Sciatic nerve (tissue), 2 donors: Measurements from ENCODE around the gene SNRPD2. TPM values are rescaled to one million over a fixed set of nuclear protein-coding genes. Genes with fewer than 3 reads are reported as not detected.
"Not testable (repeated sequence)": the region's sequence is repeated elsewhere in the genome, so short reads cannot be mapped to it uniquely, and the experiment has no call there.

Experiments used
- ATAC-seq: fragments of 200-7000 bp; cut with Tn5 transposase; one replicate; pipeline ENCODE4 v1.9.1; 2020; ENCODE audit warnings: mild to moderate bottlenecking, moderate library complexity
- DNase-seq: peaks from one replicate; pipeline ENCODE4 v3.0.0-alpha.2; 2020; ENCODE audit warnings: low spot score
- intact Hi-C: fragments of 100-400 bp; cut with DNase I; formaldehyde crosslinking; loops from one replicate; pipeline ENCODE4 v1.14.2; 2022
- total RNA-seq: library from RNA; stranded (reverse); fragmentation: NEBNext Ultra II Directional; extraction: Animal tissue kit (Norgen Biotek cat#: 25700); gene quantifications from one replicate; pipeline ENCODE4 v1.2.1, GENCODE V29; 2021
- donor health status: DM: no; HTN: no; CAD: no.
- donor health status: DM: no; HTN: no; CAD: no.

SNRPD2 gene
- total RNA-seq, 1 donor from 2014 or later = 209 TPM

DNA sequence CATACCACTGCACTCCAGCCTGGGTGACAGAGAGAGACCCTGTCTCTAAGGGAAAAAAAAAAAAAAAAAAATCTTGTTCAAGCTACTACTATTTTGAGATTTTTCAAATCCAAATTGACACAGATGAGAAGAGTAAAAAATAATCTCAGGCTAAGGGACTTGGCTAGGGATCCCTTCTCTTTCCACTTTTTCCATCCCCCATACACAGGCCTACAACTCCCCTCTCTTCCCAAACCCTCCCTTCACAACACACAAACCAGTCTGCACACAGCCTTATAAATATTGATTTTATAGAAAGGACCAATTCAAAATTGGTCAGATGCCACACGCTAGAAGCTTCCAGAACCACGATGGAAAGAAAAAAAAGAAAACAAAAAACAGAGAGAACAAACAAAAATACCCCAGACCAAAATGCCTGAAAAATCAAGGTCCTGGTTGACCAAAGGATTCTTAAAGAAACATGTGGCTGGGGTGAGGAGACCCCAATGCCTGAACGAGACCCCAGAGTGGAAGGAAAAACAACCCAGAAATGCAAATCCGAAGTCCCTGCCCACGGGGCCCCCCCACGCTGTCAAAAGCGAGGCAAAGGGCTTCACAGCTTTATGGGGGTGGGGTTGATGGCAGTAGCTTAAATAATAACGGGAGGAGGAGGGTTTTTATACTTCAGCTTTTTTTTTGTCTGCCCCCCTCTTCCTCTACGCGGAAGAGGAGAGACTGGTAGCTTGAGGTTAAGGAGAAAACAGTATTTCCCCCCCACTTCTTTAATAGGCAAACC, 18.8 kb upstream of the SNRPD2 start:
- intact Hi-C loops = no loop called here
- no peak for DNase-seq
- ATAC-seq = no peak

DNA sequence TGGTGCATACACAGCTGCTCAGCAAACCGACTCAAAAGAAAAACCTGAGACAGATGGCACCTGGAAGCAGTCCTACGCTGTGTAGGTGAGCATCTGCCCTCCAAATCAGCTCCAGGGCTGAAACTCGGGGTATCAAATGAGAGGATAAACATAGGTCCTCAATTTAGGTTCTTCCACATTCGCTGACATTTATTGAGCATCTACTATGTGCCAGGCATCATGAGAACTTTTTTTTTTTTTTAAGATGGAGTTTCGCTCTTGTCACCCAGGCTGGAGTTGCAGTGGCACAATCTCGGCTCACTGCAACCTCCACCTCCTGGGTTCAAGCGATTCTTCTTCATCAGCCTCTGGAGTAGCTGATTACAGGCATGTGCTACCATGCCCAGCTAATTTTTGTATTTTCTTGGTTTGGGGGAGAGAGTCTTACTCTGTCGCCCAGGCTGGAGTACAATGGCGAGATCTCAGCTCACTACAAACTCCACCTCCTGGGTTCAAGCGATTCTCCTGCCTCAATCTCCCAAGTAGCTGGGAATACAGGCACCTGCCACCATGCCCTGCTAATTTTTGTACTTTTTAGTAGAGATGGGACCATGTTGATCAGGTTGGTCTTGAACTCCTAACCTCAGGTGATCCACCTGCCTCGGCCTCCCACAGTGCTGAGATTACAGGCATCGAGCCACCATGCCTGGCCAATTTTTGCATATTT, 14.1 kb upstream of the SNRPD2 start:
- ATAC-seq = no peak
- intact Hi-C loops = no loop called here
- no peak for DNase-seq

DNA sequence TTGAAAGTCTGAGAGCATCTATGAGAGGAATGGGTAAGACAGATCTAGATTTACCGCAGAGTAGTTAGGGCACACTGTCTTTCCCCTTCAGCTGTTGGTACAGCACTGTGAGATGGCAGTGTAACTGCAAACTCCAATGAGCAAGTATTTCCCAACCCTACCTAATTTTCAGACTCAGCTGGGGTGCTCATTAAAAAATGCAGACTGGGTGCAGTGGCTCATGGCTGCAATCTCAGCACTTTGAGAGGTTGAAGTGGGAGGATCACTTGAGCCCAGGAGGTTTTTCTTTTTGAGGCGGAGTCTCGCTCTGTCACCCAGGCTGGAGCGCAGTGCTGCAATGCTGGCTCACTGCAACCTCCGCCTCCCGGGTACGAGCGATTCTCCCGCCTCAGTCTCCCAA, 13.4 kb upstream of the SNRPD2 start:
- intact Hi-C loops = no loop called here
- DNase-seq (no peak), ATAC-seq (no peak)

DNA sequence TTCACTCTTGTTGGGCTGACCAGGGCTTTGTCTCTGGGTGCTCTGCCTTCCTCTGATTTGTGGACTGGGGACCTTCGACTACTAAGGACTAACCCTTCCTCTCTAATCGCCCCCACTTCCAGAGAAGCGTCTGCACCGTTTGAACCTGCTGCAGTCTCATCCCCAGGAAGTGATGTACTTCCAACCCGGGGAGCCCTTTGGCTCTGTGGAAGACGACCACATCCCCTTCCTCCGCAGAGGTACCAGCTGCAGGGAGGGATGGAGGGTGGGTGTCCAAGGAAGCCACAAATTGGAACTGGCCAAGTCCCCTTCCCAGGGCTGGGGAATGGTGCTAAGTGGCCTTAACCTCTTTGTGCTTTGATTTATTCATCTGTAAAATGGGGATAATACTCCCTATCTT, 9.9 kb upstream of the SNRPD2 start:
- ATAC-seq (no peak), DNase-seq (no peak)
- intact Hi-C loops = no loop called here

DNA sequence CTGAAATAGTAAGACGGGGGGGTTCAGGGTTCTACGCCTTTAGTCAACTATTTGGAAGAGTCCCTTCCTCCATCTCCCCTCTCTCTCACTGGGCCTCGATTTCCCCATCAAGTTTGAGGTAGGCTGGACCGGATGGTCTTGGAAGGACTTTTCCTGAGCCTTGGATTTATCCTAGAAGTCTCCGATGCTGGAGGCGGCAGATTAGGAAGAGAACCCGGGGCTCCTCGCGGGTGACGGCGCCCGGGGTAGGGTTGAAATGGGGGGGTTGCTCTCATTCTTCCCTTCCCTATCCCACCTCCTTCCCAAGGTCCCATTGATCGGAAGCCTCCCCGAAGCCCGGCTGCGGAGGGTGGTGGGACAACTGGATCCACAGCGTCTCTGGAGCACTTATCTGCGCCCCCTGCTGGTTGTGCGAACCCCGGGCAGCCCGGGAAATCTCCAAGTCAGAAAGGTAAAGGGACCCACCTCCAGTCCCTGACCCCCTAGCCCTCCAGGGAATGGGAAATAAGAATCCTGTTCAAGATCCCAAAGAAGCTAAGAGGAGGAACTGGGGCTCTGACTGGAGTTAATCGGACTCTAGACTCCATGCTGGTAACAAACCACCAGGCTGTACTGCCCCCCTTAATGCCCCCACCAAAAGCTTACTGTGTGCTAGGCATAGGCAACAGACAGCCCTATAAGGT, 1.5 kb upstream of the SNRPD2 start:
- DNase-seq (peak; percentile 89), ATAC-seq (peak; percentile 9)
- intact Hi-C loops = loop anchor here (10.0 kb wide), 1 partner anchor 72 kb away; the partner anchor contains the start of gene SIX5

DNA sequence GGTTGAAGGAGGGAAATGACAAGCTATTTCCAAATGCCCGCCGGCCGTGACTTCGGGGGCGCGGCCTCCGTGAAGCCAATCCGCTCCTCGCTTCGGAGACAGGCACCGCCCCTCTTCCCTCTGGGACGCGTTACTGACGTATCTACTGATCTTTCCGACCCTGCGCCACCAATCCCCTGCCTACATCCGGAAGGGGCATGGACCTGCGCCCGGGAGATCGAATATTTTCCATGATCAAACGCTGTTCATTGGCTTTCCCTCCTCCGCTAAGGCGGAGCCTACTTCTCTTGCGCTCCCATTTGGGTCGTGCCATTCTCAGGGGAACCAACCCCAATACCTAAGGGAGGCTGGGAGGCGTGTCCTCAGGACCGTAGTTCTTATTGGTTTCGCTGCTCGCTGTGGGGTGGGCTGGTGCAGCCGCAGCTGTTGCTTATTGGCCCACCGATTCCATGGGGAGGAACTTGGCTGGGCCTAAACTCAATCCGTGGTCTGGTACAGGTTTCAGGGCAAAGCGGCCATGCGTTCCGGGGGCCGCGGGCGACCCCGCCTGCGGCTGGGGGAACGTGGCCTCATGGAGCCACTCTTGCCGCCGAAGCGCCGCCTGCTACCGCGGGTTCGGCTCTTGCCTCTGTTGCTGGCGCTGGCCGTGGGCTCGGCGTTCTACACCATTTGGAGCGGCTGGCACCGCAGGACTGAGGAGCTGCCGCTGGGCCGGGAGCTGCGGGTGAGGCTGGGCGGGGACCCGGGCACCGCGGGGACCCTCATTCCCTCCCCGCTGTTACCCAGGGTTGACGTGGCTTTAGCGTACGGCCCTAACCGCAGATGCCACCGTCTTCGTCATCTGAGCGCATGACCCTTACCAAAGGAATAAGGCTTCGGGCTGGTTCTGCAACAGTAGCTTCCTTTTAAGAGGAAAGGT, 693 bp upstream of the SNRPD2 start, which contains the start of gene QPCTL:
Gene QPCTL (plus strand): TSS at position 480 of the 919 bp plus-strand sequence. CDS start 38 bp downstream, at position 518.
- ATAC-seq (peak; percentile 96), DNase-seq (peak; percentile 97)
- intact Hi-C loops = loop anchor here (10.0 kb wide), 1 partner anchor 72 kb away; the partner anchor contains the start of gene SIX5

DNA sequence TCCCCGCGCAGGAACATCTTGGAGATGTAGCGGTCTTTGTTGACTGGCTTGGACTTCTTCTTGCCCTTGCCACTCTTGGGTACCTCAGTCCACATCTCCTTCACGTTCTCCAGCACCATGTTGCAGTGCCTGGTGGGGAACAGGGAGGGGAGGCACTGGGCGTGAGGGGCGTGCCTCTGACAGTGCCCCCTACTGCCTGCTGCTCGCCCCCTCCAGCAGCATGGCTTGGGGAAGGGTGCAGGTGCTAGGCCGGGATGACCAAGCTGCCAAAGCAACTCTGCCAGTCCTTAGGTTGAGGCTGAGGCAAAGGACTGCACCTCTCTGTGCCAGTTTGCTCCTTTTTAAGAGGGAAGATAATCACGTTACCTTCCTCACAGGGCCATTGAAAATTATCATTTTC, 4.2 kb downstream of the SNRPD2 start:
- intact Hi-C loops = no loop called here
- DNase-seq = no peak
- no peak for ATAC-seq

DNA sequence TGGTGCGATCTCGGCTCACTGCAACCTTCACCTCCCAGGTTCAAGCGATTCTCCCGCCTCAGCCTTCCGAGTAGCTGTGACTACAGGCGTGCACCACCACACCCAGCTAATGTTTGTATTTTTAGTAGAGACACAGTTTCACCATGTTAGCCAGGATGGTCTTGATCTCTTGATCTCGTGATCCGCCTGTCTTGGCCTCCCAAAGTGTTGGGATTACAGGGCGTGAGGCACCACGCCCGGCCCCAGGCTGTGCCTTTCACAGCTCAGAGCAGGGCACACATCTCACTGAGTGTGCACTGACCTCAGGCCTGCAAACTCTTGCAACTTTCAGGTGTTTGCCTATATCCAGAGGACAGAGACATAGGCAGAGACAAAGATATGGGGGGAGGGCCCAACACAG, 6.7 kb downstream of the SNRPD2 start:
- ATAC-seq, intact Hi-C loops, DNase-seq: not testable (repeated sequence)

DNA sequence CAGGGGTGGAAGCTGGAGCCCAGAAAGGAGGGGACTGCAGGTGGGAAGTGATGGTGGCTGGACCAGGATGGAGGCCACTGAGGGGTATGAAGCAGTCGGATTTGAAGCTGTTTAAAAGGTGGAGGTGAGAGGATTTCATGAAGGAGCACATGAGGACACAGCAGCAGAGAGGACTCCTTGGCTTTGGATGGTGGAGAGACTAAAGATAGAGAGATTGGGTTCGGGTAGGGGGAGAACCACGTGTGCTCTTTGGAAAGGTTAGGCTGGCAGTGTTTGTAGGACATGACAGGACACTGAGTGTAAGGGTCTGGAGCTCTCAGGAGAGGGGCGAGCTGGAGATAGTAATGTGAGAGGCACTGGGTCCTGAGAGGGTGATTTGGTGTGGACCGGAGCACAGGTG, 8.8 kb downstream of the SNRPD2 start:
- no peak for ATAC-seq
- intact Hi-C loops = no loop called here
- DNase-seq = no peak

DNA sequence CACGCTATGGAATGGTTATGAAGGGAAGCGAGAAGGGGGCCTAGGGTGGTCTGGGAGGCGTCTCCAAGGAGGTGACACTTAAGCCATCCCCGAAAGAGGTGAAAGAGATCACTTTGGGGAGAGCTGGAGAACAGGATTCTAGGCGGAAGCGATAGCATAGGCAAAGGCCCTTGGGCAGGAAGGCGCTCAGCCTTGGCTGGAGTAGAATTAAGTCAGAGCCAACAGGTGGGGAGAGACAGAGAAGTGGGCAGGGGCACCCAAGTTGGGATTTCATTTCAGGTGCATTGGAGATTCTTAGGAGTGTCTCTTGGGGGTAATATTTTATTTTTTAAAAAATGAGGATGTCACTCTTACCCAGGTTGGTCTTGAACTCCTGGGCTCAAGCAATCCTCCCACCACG, 9.6 kb downstream of the SNRPD2 start:
- intact Hi-C loops = no loop called here
- ATAC-seq = no peak

DNA sequence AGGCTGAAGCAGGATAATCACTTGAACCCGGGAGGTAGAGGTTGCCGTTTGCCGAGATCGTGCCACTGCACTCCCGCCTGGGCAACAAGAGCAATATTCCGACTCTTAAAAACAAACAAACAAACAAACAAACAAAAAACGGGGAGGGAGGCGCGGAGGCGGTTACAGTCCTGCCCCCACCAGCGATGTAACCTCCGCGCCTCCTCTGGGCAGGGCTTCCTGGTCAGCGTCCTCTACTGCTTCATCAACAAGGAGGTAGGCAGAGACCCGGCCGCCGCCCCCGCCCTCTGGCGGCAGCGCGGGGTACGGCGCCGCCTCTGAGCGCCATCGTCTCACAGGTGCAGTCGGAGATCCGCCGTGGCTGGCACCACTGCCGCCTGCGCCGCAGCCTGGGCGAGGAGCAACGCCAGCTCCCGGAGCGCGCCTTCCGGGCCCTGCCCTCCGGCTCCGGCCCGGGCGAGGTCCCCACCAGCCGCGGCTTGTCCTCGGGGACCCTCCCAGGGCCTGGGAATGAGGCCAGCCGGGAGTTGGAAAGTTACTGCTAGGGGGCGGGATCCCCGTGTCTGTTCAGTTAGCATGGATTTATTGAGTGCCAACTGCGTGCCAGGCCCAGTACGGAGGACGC, 10.2 kb downstream of the SNRPD2 start:
- intact Hi-C loops = no loop called here
- DNase-seq = peak; percentile 86
- peak; percentile 85 for ATAC-seq

More for the DNA sequence above, 9.6 kb downstream of the SNRPD2 start:
- DNase-seq = no peak

DNA sequence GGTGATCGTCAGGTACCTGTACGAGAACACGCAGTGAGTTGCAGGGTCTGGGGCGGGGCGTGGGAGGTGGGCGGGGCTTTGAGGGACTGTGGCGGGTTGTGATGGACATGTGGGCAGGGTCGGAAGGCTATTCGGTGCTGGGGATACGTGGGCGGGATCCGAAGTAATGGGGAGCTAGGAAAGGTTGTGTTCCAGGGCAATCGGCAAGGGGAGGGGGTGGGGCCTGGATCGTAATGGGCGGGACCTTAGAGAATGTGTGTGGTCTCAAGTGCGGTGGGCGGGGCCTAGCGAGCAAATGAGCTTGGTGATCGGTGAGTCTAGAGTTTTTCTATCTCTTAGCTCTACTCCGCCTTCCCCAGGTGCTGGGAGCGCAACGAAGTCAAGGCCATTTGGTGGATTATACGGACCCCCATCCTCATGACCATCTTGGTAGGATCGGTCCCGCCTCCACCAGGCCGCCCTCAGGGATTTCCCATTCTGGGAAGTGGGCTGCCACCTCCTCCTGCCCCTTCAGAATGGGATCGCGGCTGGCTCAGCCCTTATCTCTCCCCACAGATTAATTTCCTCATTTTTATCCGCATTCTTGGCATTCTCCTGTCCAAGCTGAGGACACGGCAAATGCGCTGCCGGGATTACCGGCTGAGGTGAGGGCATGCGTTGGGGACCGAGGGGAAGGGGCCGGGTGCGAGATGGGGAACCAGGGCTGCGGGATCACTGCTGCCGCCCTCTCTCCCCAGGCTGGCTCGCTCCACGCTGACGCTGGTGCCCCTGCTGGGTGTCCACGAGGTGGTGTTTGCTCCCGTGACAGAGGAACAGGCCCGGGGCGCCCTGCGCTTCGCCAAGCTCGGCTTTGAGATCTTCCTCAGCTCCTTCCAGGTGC, 14.2 kb downstream of the SNRPD2 start:
- ATAC-seq (peak; percentile 12), DNase-seq (no peak)
- intact Hi-C loops = no loop called here

DNA sequence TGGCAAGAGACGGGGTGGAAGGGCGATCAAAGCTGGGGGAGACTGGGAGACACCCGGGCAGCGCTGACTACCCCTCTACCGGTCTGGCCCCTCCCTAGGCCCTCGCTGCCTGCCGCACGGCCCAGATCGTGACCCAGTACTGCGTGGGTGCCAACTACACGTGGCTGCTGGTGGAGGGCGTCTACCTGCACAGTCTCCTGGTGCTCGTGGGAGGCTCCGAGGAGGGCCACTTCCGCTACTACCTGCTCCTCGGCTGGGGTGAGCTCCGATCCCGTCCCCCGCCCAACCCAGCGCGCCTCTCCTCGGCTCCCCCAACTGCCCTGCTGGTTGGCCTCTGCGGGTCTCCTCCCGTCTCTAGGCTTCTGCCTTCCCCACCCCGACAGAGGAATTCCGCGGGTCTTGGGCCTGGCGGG, 14.9 kb downstream of the SNRPD2 start:
- intact Hi-C loops = no loop called here
- DNase-seq = no peak
- ATAC-seq = peak; percentile 19

DNA sequence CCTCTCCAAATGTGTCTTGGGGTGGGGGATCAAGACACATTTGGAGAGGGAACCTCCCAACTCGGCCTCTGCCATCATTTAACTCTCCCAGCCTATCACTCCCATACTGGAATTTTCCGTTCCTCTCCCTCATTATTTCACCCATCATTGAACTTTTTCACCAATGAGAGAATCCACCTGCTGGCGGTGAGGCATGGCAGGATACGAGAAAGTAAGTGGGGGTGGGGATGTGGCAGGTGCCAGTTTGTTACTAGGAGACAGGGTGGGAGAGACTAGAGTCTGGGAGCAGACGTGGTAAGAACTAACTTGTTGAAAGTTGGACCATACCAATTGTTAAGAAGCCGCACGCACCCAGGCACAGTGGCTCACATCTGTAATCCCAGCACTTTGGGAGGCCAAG, 16.8 kb downstream of the SNRPD2 start:
- ATAC-seq (no peak), DNase-seq (no peak)
- intact Hi-C loops = no loop called here

DNA sequence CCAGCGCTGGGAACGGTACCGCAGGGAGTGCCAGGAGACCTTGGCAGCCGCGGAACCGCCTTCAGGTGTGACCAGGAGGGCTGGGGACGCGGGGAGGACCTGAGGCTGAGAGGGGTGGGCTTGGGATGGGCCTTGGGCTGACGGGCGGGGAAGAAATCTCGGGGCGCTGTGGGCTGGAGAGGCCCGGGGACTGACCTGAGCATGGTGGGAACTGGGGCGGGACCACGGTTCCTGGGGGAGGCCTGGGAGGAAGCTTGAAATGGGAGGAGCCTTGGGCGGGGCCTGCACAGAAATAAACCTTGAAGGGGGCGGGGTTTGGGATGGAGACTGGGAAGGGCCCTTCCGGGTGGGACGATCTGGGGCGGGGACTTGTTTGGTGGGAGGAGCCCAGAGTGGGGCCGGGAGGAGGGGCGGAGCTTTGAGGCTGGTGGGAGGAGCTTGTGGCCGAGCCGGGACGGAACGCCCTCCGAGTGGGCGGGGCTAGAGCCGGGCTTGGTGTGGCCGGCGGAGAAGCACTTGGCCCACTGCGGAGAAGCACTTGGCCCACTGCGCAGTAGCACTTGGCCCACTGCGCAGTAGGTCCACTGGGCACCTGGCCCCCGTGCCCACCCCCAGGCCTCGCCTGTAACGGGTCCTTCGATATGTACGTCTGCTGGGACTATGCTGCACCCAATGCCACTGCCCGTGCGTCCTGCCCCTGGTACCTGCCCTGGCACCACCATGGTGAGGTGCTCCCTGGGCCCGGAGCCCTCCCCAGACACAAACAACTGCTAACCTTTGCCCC, 20.9 kb downstream of the SNRPD2 start:
- intact Hi-C loops = no loop called here
- peak; percentile 74 for DNase-seq
- peak; percentile 43 for ATAC-seq

DNA sequence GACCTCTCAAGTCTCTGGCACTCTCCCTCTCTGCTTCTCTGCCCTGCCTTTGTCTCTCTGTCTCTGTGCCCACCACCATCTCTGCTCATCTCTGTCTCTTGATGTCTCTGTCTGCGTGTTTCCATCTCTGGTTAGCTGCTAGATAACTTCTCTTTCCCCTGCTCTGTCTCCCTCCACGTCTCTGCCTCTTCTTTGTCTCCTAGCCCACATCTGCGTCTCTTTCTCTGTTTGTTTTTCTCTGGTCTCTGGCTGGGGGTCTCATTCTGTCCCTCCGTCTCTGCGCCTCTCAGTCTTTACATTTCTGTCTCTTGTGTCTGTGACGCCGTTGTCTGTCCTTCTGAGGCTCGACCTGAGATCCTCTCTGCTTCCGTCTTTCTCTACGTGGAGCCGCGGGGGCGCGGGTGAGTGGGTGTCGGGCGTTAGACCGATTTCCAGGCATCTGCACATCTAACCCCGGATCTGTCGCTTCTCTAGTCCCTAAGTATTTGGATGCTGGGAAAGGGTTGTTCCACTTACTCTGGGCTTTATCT, 23.3 kb downstream of the SNRPD2 start:
- ATAC-seq = no peak
- intact Hi-C loops = no loop called here
- DNase-seq = no peak
